SJCRH30 (cell line): ENCODE results near the gene N4BP3. TPM values are rescaled to one million over a fixed set of nuclear protein-coding genes. Genes with fewer than 3 reads are reported as not detected.

Source experiments
- DNase-seq, 2 experiments: peaks; one replicate each; pipeline ENCODE4 v3.0.0-alpha.2; 2015 to 2020
- H3K27ac ChIP-seq: fragments of 250-450 bp; sonication (Bioruptor Pico); 2 replicates; pipeline ENCODE4 v1.5.1; 2020; ENCODE audit warnings: mild to moderate bottlenecking, moderate library complexity
- H3K27me3 ChIP-seq: fragments of 250-450 bp; sonication (Bioruptor Pico); 2 replicates; pipeline ENCODE4 v1.5.1; 2020; ENCODE audit warnings: mild to moderate bottlenecking, moderate library complexity
- H3K36me3 ChIP-seq: fragments of 250-450 bp; sonication (Bioruptor Pico); 2 replicates; pipeline ENCODE4 v1.5.1; 2020; ENCODE audit warnings: mild to moderate bottlenecking, moderate library complexity
- H3K4me1 ChIP-seq: fragments of 250-450 bp; sonication (Bioruptor Pico); 2 replicates; pipeline ENCODE4 v1.5.1; 2020; ENCODE audit warnings: mild to moderate bottlenecking, moderate library complexity
- H3K4me3 ChIP-seq: fragments of 250-450 bp; sonication (Bioruptor Pico); 2 replicates; pipeline ENCODE4 v1.5.1; 2020; ENCODE audit warnings: mild to moderate bottlenecking, moderate library complexity
- H3K9me3 ChIP-seq: fragments of 250-450 bp; sonication (Bioruptor Pico); replicated peaks from 2 replicates; pipeline ENCODE4 v1.5.1; 2020; ENCODE audit warnings: mild to moderate bottlenecking, moderate library complexity
- total RNA-seq: library from RNA; depleted of rRNA; stranded (reverse); fragments of >200 nt; shearing (Covaris generic); gene quantifications from 2 replicates; pipeline ENCODE4 v1.2.3, GENCODE V29; 2014; rRNA removed

The N4BP3 gene
- total RNA-seq, 1 experiment from 2014 or later, result 45.8 TPM

GRCh38 chr5:178165581-178165980 is 52.2 kb downstream of the N4BP3 start:
- no peaks in the 10 kb centered on the region for H3K36me3 ChIP-seq
- H3K4me1 ChIP-seq, result no peaks in the 10 kb centered on the region
- H3K27me3 ChIP-seq, result peaks cover 10% of the 10 kb centered on the region; the same call in 1 of the 2 replicates
- DNase-seq, result no peak
- H3K9me3 ChIP-seq, result no peaks in the 10 kb centered on the region
- H3K4me3 ChIP-seq, result no peak overlapping the region
- no peak overlapping the region for H3K27ac ChIP-seq

- Histone ChIP-seq H3K36me3 (no peaks in the 10 kb centered on the region), H3K27me3 (no peaks in the 10 kb centered on the region), H3K4me3 (no peak overlapping the region), H3K27ac (no peak overlapping the region), H3K4me1 (no peaks in the 10 kb centered on the region), H3K9me3 (no peaks in the 10 kb centered on the region)
- DNase-seq, result no peak
These were observed 57.1 kb downstream of the N4BP3 start for GRCh38 chr5:178170455-178170854.

- Histone ChIP-seq H3K4me1 (no peaks in the 10 kb centered on the region), H3K36me3 (no peaks in the 10 kb centered on the region), H3K9me3 (no peaks in the 10 kb centered on the region), H3K27ac (no peak overlapping the region), H3K27me3 (no peaks in the 10 kb centered on the region), H3K4me3 (no peak overlapping the region)
- no peak for DNase-seq
These were observed 61.1 kb downstream of the N4BP3 start for GRCh38 chr5:178174456-178174855.

Other genes starting within 250 kb of the N4BP3 start
- gene PROP1, start 117.3 kb upstream of the N4BP3 start, total RNA-seq, result 0.28 and 0.84 TPM in 2 replicates
- gene RMND5B, start 17.5 kb downstream of the N4BP3 start, total RNA-seq, result 24.6 and 24.7 TPM in 2 replicates
- gene NHP2, start 40.4 kb downstream of the N4BP3 start, total RNA-seq, result 277 and 303 TPM in 2 replicates
- gene GMCL2, start 73.8 kb downstream of the N4BP3 start, total RNA-seq, result not detected in 2 replicates
- gene HNRNPAB, start 91.0 kb downstream of the N4BP3 start, total RNA-seq, result 244 and 266 TPM in 2 replicates
- 16.0 and 21.2 TPM in 2 replicates for gene PHYKPL, start 119.3 kb downstream of the N4BP3 start, total RNA-seq